OCI-LY3 (cell line): ENCODE results near the gene FGGY.

Experiments used
- CTCF ChIP-seq: fragments of 200-600, 300-600 bp; sonication (generic); IDR thresholded peaks from 2 replicates; pipeline ENCODE4 v1.5.1; 2014; ENCODE audit warnings: antibody characterized with exemption, low read length, low read depth
- EZH2phosphoT487 ChIP-seq: fragments of 200-600 bp; shearing (Covaris generic); IDR thresholded peaks from 2 replicates; pipeline ENCODE4 v1.6.1; 2018; ENCODE audit warnings: antibody characterized with exemption, mixed run types, low read depth

GRCh38 chr1:59692591-59692990 is 395.7 kb downstream of the FGGY start:
- TF ChIP-seq CTCF (no peak), EZH2phosphoT487 (no peak)
